Gastroesophageal sphincter (tissue), 3 donors: ENCODE measurements around the gene PFKL.

Experiments used
- POLR2A ChIP-seq, 2 donors: fragments of 450-650 bp; IDR thresholded peaks; one replicate each; pipeline ENCODE4 v1.6.1; 2017; ENCODE audit warnings: antibody characterized with exemption in 2 of 2, mild to moderate bottlenecking in 2 of 2, moderate library complexity in 1 of 2
- TF ChIP-seq, protein P1 (sequence below), 4 experiments: fragments of 200-600 bp in 2 of 4; fragments of 450-650 bp in 2 of 4; sonication (generic) in 1 of 4; IDR thresholded peaks; one replicate each; pipeline ENCODE4 v1.5.1; 2017 to 2019; ENCODE audit warnings: antibody characterized with exemption in 4 of 4, mild to moderate bottlenecking in 2 of 4, moderate library complexity in 2 of 4

GRCh38 chr21:44359396-44359795, 59.5 kb downstream of the PFKL start:
- TF ChIP-seq, protein P1, sequence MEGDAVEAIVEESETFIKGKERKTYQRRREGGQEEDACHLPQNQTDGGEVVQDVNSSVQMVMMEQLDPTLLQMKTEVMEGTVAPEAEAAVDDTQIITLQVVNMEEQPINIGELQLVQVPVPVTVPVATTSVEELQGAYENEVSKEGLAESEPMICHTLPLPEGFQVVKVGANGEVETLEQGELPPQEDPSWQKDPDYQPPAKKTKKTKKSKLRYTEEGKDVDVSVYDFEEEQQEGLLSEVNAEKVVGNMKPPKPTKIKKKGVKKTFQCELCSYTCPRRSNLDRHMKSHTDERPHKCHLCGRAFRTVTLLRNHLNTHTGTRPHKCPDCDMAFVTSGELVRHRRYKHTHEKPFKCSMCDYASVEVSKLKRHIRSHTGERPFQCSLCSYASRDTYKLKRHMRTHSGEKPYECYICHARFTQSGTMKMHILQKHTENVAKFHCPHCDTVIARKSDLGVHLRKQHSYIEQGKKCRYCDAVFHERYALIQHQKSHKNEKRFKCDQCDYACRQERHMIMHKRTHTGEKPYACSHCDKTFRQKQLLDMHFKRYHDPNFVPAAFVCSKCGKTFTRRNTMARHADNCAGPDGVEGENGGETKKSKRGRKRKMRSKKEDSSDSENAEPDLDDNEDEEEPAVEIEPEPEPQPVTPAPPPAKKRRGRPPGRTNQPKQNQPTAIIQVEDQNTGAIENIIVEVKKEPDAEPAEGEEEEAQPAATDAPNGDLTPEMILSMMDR (IDR thresholded peaks at IDR 0.05), result no peak
- no peak for TF ChIP-seq POLR2A (IDR thresholded peaks at IDR 0.05)
